ENCODE data around the gene SPATA20.

SPATA20 gene

DNA sequence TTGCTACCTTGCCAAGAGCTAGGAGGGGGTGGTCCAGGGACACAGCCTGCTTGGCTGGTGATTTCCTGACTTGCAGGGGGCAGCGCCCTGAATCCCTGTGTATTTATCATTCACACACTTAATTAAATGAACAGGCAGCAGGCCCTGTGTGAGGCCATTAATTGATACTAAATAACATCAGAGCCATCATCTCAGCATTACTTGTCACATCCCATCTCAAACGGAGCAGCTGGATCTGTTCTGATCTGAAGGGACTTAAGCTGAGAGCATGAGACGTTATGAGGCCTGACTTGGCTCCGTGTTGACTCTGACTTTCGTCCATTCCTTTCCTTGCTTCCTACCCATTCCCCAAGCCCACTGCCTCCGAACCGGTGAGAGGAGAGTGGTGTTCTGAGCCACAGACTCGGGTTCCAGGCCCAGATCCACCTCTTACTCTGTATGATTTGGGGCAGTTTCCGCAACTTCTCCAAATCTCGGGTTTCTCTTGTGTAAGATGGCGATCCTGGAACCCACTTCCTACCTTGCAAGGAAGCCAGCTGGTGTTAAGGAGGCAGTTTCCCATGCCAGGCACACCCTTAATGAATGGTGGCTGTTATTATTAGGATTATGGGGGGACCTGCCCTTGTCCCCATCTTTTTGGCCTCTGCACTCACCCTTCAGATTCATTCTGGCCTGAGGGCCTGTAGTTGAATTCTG, 47.3 kb downstream of the SPATA20 start:
- H3K4me1 ChIP-seq (ENCODE audit: control insufficient read depth, insufficient read depth, low read length) = no peaks in the 10 kb centered on the region
- TF ChIP-seq ZNF600 (tag by site-specific recombination; IDR thresholded peaks at IDR 0.05) (peak; percentile 53), ZNF341 (tag by site-specific recombination; IDR thresholded peaks at IDR 0.05; ENCODE audit: low read depth) (no peak)
- CTCF ChIA-PET = no interaction called here
- no peaks in the 10 kb centered on the region for H3K9me3 ChIP-seq (ENCODE audit: control insufficient read depth, insufficient read depth, low read depth, low read length)
- H3K36me3 ChIP-seq (ENCODE audit: control insufficient read depth in 2 of 2, insufficient read depth in 1 of 2, low read length in 2 of 2) = no peaks in the 10 kb centered on the region
- H3K4me3 ChIP-seq (ENCODE audit: low read depth, low read length) = no peak overlapping the region
- H3K27ac ChIP-seq (ENCODE audit: extremely low read depth, low read depth, low read length) = no peak overlapping the region
- POLR2A ChIA-PET = no interaction called here

DNA sequence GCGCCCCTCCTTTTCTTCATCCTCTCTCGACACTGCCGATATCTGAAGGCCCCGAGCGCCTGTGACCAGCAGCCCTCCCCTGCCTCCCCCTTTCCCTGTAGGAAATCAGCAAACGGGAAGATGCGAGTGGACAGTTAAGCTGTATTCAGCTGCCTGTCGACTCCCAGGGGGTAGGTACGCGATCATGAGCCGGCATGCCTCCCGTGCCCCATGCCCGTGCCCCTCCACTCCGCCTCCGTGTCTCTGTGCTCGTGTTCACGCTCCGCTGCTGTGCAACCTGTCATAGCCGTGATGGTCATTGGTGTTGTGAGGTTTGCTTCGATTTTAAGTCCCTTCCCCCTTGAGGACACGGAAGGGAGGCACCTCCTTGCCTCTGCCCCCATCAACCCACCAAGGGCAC, 47.9 kb downstream of the SPATA20 start:
- Histone ChIP-seq H3K4me3 (ENCODE audit: low read depth, low read length) (no peak overlapping the region), H3K27ac (ENCODE audit: extremely low read depth, low read depth, low read length) (no peak overlapping the region), H3K9me3 (ENCODE audit: control insufficient read depth, insufficient read depth, low read depth, low read length) (no peaks in the 10 kb centered on the region), H3K36me3 (ENCODE audit: control insufficient read depth in 2 of 2, insufficient read depth in 1 of 2, low read length in 2 of 2) (no peaks in the 10 kb centered on the region), H3K4me1 (ENCODE audit: control insufficient read depth, insufficient read depth, low read length) (no peaks in the 10 kb centered on the region)
- TF ChIP-seq, protein P1, sequence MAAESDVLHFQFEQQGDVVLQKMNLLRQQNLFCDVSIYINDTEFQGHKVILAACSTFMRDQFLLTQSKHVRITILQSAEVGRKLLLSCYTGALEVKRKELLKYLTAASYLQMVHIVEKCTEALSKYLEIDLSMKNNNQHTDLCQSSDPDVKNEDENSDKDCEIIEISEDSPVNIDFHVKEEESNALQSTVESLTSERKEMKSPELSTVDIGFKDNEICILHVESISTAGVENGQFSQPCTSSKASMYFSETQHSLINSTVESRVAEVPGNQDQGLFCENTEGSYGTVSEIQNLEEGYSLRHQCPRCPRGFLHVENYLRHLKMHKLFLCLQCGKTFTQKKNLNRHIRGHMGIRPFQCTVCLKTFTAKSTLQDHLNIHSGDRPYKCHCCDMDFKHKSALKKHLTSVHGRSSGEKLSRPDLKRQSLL (tag by site-specific recombination; IDR thresholded peaks at IDR 0.05) = no peak
- TF ChIP-seq ZNF211 (tag by site-specific recombination; IDR thresholded peaks at IDR 0.05; ENCODE audit: low read depth) = no peak
- TF ChIP-seq OSR2 (tag by site-specific recombination; IDR thresholded peaks at IDR 0.05) = no peak
- TF ChIP-seq, protein P2, sequence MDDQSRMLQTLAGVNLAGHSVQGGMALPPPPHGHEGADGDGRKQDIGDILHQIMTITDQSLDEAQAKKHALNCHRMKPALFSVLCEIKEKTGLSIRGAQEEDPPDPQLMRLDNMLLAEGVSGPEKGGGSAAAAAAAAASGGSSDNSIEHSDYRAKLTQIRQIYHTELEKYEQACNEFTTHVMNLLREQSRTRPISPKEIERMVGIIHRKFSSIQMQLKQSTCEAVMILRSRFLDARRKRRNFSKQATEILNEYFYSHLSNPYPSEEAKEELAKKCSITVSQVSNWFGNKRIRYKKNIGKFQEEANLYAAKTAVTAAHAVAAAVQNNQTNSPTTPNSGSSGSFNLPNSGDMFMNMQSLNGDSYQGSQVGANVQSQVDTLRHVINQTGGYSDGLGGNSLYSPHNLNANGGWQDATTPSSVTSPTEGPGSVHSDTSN (CRISPR knock-in tag; IDR thresholded peaks at IDR 0.05) = no peak
- TF ChIP-seq GLIS2 (tag by site-specific recombination; IDR thresholded peaks at IDR 0.05) = no peak
- TF ChIP-seq ZNF19 (tag by site-specific recombination; IDR thresholded peaks at IDR 0.05; ENCODE audit: low read depth) = no peak
- no peak for TF ChIP-seq ZNF658 (tag by site-specific recombination; IDR thresholded peaks at IDR 0.05)
- no peak for TF ChIP-seq ZNF777 (tag by site-specific recombination; IDR thresholded peaks at IDR 0.05; ENCODE audit: borderline replicate concordance)
- no peak for TF ChIP-seq ZNF146 (tag by site-specific recombination; IDR thresholded peaks at IDR 0.05)
- TF ChIP-seq ZNF266 (tag by site-specific recombination; IDR thresholded peaks at IDR 0.05; ENCODE audit: low read depth) = no peak
- CTCF ChIA-PET = no interaction called here
- POLR2A ChIA-PET = no interaction called here

DNA sequence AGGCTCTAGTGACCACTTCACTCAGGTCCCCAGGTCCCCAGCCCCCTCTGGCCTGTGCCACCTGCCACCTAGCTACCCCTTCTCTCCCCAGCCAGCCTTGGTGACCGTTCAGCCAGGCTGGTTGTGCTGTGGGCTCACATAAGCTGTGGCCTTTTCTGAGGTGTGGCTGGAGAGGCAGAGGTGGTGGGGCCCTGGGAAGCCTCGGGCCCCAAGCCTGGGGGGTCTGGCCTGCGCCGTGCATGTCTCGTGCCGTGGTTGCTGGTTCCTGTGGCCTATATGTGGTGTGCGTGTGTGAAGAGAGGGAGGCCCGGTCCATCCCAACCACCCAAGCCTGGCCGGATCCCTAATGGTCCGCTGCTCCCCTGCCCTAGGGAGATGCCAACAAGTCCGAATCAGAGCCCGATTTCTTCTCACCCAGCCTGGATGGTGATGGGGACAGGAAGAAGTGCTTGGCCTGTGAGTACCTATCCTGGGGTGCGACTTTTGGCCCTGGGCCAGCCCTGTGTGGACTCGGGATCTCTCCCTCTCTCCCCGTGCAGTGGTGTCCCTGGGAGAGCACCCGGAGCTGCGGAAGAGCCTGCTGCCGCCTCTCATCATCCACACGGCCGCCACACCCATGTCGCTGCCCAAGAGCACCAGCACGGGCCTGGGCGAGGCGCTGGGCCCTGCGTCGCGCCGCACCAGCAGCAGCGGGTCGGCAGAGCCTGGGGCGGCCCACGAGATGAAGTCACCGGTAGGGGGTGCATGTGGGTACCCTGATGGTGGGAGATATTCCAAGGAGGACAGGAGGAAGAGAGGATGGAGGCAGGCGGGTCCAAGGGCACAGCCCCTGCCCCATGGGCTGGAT, 49.4 kb downstream of the SPATA20 start:
- Histone ChIP-seq H3K4me1 (ENCODE audit: control insufficient read depth, insufficient read depth, low read length) (no peaks in the 10 kb centered on the region), H3K27ac (ENCODE audit: extremely low read depth, low read depth, low read length) (no peak overlapping the region), H3K36me3 (ENCODE audit: control insufficient read depth in 2 of 2, insufficient read depth in 1 of 2, low read length in 2 of 2) (no peaks in the 10 kb centered on the region), H3K9me3 (ENCODE audit: control insufficient read depth, insufficient read depth, low read depth, low read length) (no peaks in the 10 kb centered on the region), H3K4me3 (ENCODE audit: low read depth, low read length) (no peak overlapping the region)
- CTCF ChIA-PET = interaction anchor here (1.0 kb wide), 1 partner anchor 55 kb away, joined by 3 read pairs; no protein-coding TSS in a partner anchor
- POLR2A ChIA-PET = no interaction called here
- TF ChIP-seq, protein P3, sequence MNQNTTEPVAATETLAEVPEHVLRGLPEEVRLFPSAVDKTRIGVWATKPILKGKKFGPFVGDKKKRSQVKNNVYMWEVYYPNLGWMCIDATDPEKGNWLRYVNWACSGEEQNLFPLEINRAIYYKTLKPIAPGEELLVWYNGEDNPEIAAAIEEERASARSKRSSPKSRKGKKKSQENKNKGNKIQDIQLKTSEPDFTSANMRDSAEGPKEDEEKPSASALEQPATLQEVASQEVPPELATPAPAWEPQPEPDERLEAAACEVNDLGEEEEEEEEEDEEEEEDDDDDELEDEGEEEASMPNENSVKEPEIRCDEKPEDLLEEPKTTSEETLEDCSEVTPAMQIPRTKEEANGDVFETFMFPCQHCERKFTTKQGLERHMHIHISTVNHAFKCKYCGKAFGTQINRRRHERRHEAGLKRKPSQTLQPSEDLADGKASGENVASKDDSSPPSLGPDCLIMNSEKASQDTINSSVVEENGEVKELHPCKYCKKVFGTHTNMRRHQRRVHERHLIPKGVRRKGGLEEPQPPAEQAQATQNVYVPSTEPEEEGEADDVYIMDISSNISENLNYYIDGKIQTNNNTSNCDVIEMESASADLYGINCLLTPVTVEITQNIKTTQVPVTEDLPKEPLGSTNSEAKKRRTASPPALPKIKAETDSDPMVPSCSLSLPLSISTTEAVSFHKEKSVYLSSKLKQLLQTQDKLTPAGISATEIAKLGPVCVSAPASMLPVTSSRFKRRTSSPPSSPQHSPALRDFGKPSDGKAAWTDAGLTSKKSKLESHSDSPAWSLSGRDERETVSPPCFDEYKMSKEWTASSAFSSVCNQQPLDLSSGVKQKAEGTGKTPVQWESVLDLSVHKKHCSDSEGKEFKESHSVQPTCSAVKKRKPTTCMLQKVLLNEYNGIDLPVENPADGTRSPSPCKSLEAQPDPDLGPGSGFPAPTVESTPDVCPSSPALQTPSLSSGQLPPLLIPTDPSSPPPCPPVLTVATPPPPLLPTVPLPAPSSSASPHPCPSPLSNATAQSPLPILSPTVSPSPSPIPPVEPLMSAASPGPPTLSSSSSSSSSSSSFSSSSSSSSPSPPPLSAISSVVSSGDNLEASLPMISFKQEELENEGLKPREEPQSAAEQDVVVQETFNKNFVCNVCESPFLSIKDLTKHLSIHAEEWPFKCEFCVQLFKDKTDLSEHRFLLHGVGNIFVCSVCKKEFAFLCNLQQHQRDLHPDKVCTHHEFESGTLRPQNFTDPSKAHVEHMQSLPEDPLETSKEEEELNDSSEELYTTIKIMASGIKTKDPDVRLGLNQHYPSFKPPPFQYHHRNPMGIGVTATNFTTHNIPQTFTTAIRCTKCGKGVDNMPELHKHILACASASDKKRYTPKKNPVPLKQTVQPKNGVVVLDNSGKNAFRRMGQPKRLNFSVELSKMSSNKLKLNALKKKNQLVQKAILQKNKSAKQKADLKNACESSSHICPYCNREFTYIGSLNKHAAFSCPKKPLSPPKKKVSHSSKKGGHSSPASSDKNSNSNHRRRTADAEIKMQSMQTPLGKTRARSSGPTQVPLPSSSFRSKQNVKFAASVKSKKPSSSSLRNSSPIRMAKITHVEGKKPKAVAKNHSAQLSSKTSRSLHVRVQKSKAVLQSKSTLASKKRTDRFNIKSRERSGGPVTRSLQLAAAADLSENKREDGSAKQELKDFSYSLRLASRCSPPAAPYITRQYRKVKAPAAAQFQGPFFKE (tag by site-specific recombination; IDR thresholded peaks at IDR 0.05; ENCODE audit: borderline replicate concordance) = no peak
- TF ChIP-seq ZNF664 (tag by site-specific recombination; IDR thresholded peaks at IDR 0.05) (no peak), ZNF404 (tag by site-specific recombination; IDR thresholded peaks at IDR 0.05) (no peak), ZNF548 (tag by site-specific recombination; IDR thresholded peaks at IDR 0.05) (no peak), SCRT2 (tag by site-specific recombination; IDR thresholded peaks at IDR 0.05) (no peak)
- TF ChIP-seq, protein P4, sequence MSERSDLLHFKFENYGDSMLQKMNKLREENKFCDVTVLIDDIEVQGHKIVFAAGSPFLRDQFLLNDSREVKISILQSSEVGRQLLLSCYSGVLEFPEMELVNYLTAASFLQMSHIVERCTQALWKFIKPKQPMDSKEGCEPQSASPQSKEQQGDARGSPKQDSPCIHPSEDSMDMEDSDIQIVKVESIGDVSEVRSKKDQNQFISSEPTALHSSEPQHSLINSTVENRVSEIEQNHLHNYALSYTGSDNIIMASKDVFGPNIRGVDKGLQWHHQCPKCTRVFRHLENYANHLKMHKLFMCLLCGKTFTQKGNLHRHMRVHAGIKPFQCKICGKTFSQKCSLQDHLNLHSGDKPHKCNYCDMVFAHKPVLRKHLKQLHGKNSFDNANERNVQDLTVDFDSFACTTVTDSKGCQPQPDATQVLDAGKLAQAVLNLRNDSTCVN (tag by site-specific recombination; optimal IDR thresholded peaks at IDR 0.05) = no peak

Measured in HEK293 (cell line).